Body of pancreas (tissue), 4 donors: ENCODE data around the gene MYH14.

Source experiments
- POLR2A ChIP-seq, 3 donors: fragments of 450-650 bp; IDR thresholded peaks; one replicate each; pipeline ENCODE4 v1.6.1; 2016; ENCODE audit warnings: antibody characterized with exemption in 3 of 3, mild to moderate bottlenecking in 2 of 3
- TF ChIP-seq, protein P1 (sequence below), 7 experiments: fragments of 450-650 bp in 4 of 7; fragments of 200-600 bp in 3 of 7; sonication (generic) in 3 of 7; IDR thresholded peaks; one replicate each; pipeline ENCODE4 v1.5.1; 2016 to 2019; ENCODE audit warnings: antibody characterized with exemption in 7 of 7

DNA sequence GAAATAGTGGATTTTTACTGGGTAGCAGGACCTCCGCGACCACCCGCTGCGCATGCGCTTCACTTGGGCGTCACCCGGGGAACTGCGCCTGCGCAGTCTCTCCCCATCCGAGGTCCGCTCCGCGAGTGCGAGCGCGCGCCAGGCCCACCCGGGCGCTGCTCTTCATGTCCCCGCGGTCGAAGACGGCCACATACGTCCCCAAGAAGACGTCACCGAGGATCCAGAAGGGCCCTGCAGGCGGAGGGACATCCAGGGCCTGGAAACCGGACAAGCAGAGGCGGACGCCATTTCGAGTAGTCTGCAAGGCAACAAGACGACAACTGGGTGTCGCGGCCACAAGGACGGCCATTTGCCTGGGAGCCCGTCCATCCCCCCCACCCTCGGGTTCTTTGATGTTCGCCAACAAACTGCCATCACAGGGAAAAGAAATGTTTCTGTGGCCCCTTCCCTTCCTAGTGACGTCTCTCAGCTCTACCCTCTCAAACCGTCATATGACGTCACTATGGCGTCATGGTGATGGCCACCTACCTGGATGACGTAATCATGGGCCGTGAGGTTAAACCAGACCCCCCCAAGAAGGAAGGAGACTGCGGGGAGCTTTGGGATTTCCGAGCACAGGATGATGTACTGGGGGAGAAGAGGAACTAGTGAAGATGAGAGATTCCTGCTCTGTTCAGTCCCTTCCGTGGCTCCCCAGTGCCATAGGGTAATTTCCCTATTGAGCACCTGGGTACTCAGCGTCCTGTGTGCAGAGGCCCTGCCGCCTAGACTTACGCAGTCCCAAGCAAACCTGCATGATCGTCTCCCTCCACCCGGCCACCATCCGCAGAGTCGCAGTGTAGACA is 155.3 kb downstream of the MYH14 start:
- TF ChIP-seq POLR2A (IDR thresholded peaks at IDR 0.05): peak in 2 of 3 donors; percentile 69 to 70
- TF ChIP-seq, protein P1, sequence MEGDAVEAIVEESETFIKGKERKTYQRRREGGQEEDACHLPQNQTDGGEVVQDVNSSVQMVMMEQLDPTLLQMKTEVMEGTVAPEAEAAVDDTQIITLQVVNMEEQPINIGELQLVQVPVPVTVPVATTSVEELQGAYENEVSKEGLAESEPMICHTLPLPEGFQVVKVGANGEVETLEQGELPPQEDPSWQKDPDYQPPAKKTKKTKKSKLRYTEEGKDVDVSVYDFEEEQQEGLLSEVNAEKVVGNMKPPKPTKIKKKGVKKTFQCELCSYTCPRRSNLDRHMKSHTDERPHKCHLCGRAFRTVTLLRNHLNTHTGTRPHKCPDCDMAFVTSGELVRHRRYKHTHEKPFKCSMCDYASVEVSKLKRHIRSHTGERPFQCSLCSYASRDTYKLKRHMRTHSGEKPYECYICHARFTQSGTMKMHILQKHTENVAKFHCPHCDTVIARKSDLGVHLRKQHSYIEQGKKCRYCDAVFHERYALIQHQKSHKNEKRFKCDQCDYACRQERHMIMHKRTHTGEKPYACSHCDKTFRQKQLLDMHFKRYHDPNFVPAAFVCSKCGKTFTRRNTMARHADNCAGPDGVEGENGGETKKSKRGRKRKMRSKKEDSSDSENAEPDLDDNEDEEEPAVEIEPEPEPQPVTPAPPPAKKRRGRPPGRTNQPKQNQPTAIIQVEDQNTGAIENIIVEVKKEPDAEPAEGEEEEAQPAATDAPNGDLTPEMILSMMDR (IDR thresholded peaks at IDR 0.05): no peak
